ENCODE results near the gene RIOK2. TPM values are rescaled to one million over a fixed set of nuclear protein-coding genes. Genes with fewer than 3 reads are reported as not detected.

Gene RIOK2
- total and polyA plus RNA-seq, 9 of the 15 experiments (the other 6 are each of a cell fraction or from before 2014, with no cell fraction given), result 22.9 to 97.6 (median 47.8) TPM

- H3K4me1 ChIP-seq (replicated peaks in 1 of 2; ENCODE audit: control insufficient read depth in 2 of 2, insufficient read depth in 2 of 2, low read length in 2 of 2), result peaks cover 0 to 5% of the 10 kb centered on the region in 2 experiments; a peak in 3 of 5 replicates
- POLR2A ChIA-PET, result interaction anchor here (0.7 to 1.2 kb wide), 3 partner anchors 9 to 442 kb away, joined by 3 read pairs; no protein-coding TSS in a partner anchor
- intact Hi-C loops (cut with micrococcal nuclease), result no loop called here
- H3K79me2 ChIP-seq (ENCODE audit: control insufficient read depth, insufficient read depth, low read length), result peaks cover 41% of the 10 kb centered on the region
- no peak overlapping the region for H3K4me3 ChIP-seq
- in situ Hi-C loops (cut with MboI), result loop anchor here (25.0 kb wide), 1 partner anchor 1853 kb away; no protein-coding TSS in a partner anchor
- H2AFZ ChIP-seq (ENCODE audit: low read depth, low read length), result peak overlapping the region; percentile 93
- peak overlapping the region; percentile 96 for H3K4me2 ChIP-seq (ENCODE audit: insufficient read depth, low read length)
- peak overlapping the region; percentile 89 for H3K27ac ChIP-seq (ENCODE audit: extremely low read depth, low read depth, low read length)
- CTCF ChIA-PET (ENCODE audit: low intra/inter-chr PET ratio), result no interaction called here
- H3K36me3 ChIP-seq (ENCODE audit: control insufficient read depth, insufficient read depth, low read length), result peaks cover 18% of the 10 kb centered on the region
- FAIRE-seq (no peak), DNase-seq (ENCODE audit: extremely low read depth in 1 of 4, low spot score in 3 of 4) (no peak), ATAC-seq (no peak)
- WGBS (ENCODE audit: insufficient coverage, low coverage, missing lambda C conversion rate), result 37% methylated on average over 6 of the region's 6 CpGs
- no peaks in the 10 kb centered on the region for H3K9me1 ChIP-seq (ENCODE audit: control insufficient read depth, insufficient read depth, low read length)
- H3K9me3 ChIP-seq (replicated peaks; ENCODE audit: control insufficient read depth, insufficient read depth, low read depth, low read length), result no peaks in the 10 kb centered on the region
- H3K27me3 ChIP-seq (ENCODE audit: control insufficient read depth in 2 of 2, insufficient read depth in 2 of 2, low read length in 2 of 2), result no peaks in the 10 kb centered on the region
- TSS peak; percentile 82 for BruUV-seq (replicated peaks)
- H3K9ac ChIP-seq (ENCODE audit: insufficient read depth in 1 of 2, low read depth in 2 of 2, low read length in 2 of 2), result peak overlapping the region in 1 of 2 experiments; percentile 88; a peak in 2 of 4 replicates
- no peaks in the 10 kb centered on the region for H4K20me1 ChIP-seq (replicated peaks; ENCODE audit: control insufficient read depth, insufficient read depth, low read length)
- TF ChIP-seq ZEB2 (IDR thresholded peaks at IDR 0.05) (peak; percentile 32; the same call in 1 of the 2 replicates), ZNF592 (IDR thresholded peaks at IDR 0.05) (0 out of 2 replicates have a peak, but pooled peaks have one; percentile 28), MYC (IDR thresholded peaks at IDR 0.05; ENCODE audit: low read depth, low read length) (no peak), MYC (CRISPR knock-in tag; IDR thresholded peaks at IDR 0.05; ENCODE audit: borderline replicate concordance, low read depth) (peak; percentile 34; the same call in 1 of the 2 replicates), TOE1 (IDR thresholded peaks at IDR 0.05; ENCODE audit: borderline replicate concordance) (no peak), TOE1 (CRISPR knock-in tag; IDR thresholded peaks at IDR 0.05; ENCODE audit: borderline replicate concordance, low read depth) (peak; percentile 51; the same call in 1 of the 2 replicates), RB1 (IDR thresholded peaks at IDR 0.05; ENCODE audit: low read depth) (no peak), PHF8 (IDR thresholded peaks at IDR 0.05; ENCODE audit: borderline replicate concordance, low read length) (peak; percentile 19; the same call in 1 of the 2 replicates), ETV5 (CRISPR knock-in tag; IDR thresholded peaks at IDR 0.05; ENCODE audit: low read depth) (0 out of 2 replicates have a peak, but pooled peaks have one; percentile 20), SP1 (CRISPR knock-in tag; IDR thresholded peaks at IDR 0.05) (0 out of 2 replicates have a peak, but pooled peaks have one; percentile 6), NR2C2 (CRISPR knock-in tag; IDR thresholded peaks at IDR 0.05) (no peak), NR2C2 (tag; IDR thresholded peaks at IDR 0.05) (peak; percentile 73), CREB3L1 (IDR thresholded peaks at IDR 0.05; ENCODE audit: borderline replicate concordance, low read depth) (peak; percentile 9; the same call in 1 of the 2 replicates), MITF (IDR thresholded peaks at IDR 0.05) (no peak), ZNF766 (CRISPR knock-in tag; conservative IDR thresholded peaks at IDR 0.05) (0 out of 2 replicates have a peak, but pooled peaks have one; percentile 13), ELF2 (CRISPR knock-in tag; IDR thresholded peaks at IDR 0.05) (0 out of 2 replicates have a peak, but pooled peaks have one; percentile 6)
Measured at GRCh38 chr5:97183930-97184213, 825 bp upstream of the RIOK2 start.

Measured in K562 (cell line).